Upper lobe of left lung (tissue), 4 donors: ENCODE results near the gene SPSB1.

Experiments
- EP300 ChIP-seq, 4 donors: sonication (generic); formaldehyde crosslinking; IDR thresholded peaks; one replicate each; pipeline ENCODE4 v1.5.1; 2017; ENCODE audit warnings: antibody characterized with exemption in 4 of 4, control low read depth in 2 of 4
- TF ChIP-seq, protein P1 (sequence below), 6 experiments: fragments of 450-650 bp in 4 of 6; fragments of 200-600 bp in 2 of 6; sonication (generic) in 2 of 6; IDR thresholded peaks; one replicate each; pipeline ENCODE4 v1.5.1; 2016 to 2019; ENCODE audit warnings: antibody characterized with exemption in 6 of 6

DNA sequence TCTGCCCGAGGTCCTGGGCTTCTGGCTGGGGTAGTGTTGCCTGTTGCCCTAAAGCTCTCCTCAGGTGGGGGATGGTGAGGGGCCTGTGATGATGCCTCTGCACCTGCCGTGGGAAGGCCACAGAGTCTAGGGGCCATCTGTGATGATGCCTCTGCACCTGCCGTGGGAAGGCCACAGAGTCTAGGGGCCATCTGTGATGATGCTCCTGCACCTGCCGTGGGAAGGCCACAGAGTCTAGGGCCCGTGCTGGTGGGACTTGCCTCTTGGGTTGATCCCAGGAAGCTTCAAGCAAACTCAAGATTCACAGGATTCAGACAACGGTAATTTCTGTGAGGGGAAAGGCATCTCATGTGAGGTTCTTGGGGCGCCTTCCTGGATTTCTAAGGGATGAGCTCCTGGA, 17.3 kb downstream of the SPSB1 start:
- TF ChIP-seq, protein P1, sequence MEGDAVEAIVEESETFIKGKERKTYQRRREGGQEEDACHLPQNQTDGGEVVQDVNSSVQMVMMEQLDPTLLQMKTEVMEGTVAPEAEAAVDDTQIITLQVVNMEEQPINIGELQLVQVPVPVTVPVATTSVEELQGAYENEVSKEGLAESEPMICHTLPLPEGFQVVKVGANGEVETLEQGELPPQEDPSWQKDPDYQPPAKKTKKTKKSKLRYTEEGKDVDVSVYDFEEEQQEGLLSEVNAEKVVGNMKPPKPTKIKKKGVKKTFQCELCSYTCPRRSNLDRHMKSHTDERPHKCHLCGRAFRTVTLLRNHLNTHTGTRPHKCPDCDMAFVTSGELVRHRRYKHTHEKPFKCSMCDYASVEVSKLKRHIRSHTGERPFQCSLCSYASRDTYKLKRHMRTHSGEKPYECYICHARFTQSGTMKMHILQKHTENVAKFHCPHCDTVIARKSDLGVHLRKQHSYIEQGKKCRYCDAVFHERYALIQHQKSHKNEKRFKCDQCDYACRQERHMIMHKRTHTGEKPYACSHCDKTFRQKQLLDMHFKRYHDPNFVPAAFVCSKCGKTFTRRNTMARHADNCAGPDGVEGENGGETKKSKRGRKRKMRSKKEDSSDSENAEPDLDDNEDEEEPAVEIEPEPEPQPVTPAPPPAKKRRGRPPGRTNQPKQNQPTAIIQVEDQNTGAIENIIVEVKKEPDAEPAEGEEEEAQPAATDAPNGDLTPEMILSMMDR (IDR thresholded peaks at IDR 0.05), result no peak
- no peak for TF ChIP-seq EP300 (IDR thresholded peaks at IDR 0.05)
